GM12878 (cell line): ENCODE measurements around the gene GNAZ. TPM values are rescaled to one million over a fixed set of nuclear protein-coding genes. Genes with fewer than 3 reads are reported as not detected.

Experiments used
- ATAC-seq: fragments of 200-7000 bp; cut with Tn5 transposase; 3 replicates; pipeline ENCODE4 v1.9.1; 2020; ENCODE audit warnings: mild to moderate bottlenecking, moderate library complexity
- BruUV-seq: library from RNA; stranded (reverse); fragments of 400-500 nt; replicated peaks from 2 replicates; lab custom pipeline; 2021; lab: Mats Ljungman, UMichigan
- CTCF ChIA-PET: fragments of 300-600 bp; sonication (Branson Sonifier 250); formaldehyde crosslinking; extraction: SDS; loops from one replicate; lab custom pipeline; 2021; ENCODE audit warnings: inconsistent platforms; lab: Yijun Ruan, JAX
- POLR2A ChIA-PET: fragments of 350-600 bp; formaldehyde crosslinking; extraction: SDS; loops from one replicate; lab custom pipeline; 2021; ENCODE audit warnings: inconsistent platforms; lab: Charles Lee
- RAD21 ChIA-PET: fragments of 300-600 bp; sonication (Branson Sonifier 250); formaldehyde crosslinking; loops from one replicate; lab custom pipeline; 2023; ENCODE audit warnings: antibody characterized with exemption; ENCODE audit not compliant: unreplicated experiment; lab: Charles Lee
- SMC1A ChIA-PET: fragments of 300-600 bp; sonication (Branson Sonifier 250); formaldehyde crosslinking; loops from one replicate; lab custom pipeline; 2023; ENCODE audit not compliant: unreplicated experiment, uncharacterized antibody; lab: Charles Lee
- DNase-seq: peaks from one replicate; pipeline ENCODE4 v3.0.0-alpha.2; 2011; ENCODE audit warnings: low read depth, low spot score
- FAIRE-seq: peaks from 3 replicates; lab custom pipeline; 2011; peaks lifted over from hg19 to GRCh38; lab: Jason Lieb, UNC
- H2AFZ ChIP-seq: 2 replicates; pipeline ENCODE4 v1.6.0; 2011; ENCODE audit warnings: low read depth, low read length, control low read depth; ENCODE audit not compliant: control insufficient read depth
- H3K27ac ChIP-seq: 2 replicates; pipeline ENCODE4 v1.5.1; 2011; ENCODE audit warnings: control low read depth; ENCODE audit not compliant: control insufficient read depth, insufficient read depth
- H3K27me3 ChIP-seq, 2 experiments: replicated peaks in 1 of 2; 2 replicates each; pipeline versions ENCODE4 v1.6.0 to v1.6.1; 2011; ENCODE audit warnings: low read length in 1 of 2; ENCODE audit not compliant: control insufficient read depth in 2 of 2, insufficient read depth in 2 of 2
- H3K36me3 ChIP-seq, 2 experiments: 2 replicates each; pipeline ENCODE4 v1.5.1; 2011; ENCODE audit warnings: low read length in 1 of 2; ENCODE audit not compliant: control insufficient read depth in 2 of 2, insufficient read depth in 2 of 2
- H3K4me1 ChIP-seq: 2 replicates; pipeline ENCODE4 v1.6.1; 2011; ENCODE audit warnings: mild to moderate bottlenecking, low read length, moderate library complexity, mixed read lengths; ENCODE audit not compliant: control insufficient read depth, insufficient read depth
- H3K4me2 ChIP-seq: 2 replicates; pipeline ENCODE4 v1.6.0; 2011; ENCODE audit warnings: control low read depth; ENCODE audit not compliant: control insufficient read depth, insufficient read depth
- H3K4me3 ChIP-seq: fragments of 200-600 bp; sonication (generic); 2 replicates; pipeline ENCODE4 v1.5.1; 2016
- H3K79me2 ChIP-seq: 2 replicates; pipeline ENCODE4 v1.6.0; 2011; ENCODE audit warnings: low read length; ENCODE audit not compliant: control insufficient read depth, insufficient read depth
- H3K9ac ChIP-seq: 2 replicates; pipeline ENCODE4 v1.8.0; 2011; ENCODE audit warnings: low read length, control low read depth, mixed read lengths; ENCODE audit not compliant: control insufficient read depth, insufficient read depth
- H3K9me3 ChIP-seq: replicated peaks from 3 replicates; pipeline ENCODE4 v1.5.1; 2011; ENCODE audit warnings: mild to moderate bottlenecking, low read length; ENCODE audit not compliant: control insufficient read depth, insufficient read depth
- H4K20me1 ChIP-seq: 2 replicates; pipeline ENCODE4 v1.6.0; 2011; ENCODE audit not compliant: control insufficient read depth, insufficient read depth
- BCL3 ChIP-seq: IDR thresholded peaks from 2 replicates; pipeline ENCODE4 v1.6.1; 2011; ENCODE audit warnings: borderline replicate concordance, low read depth, mild to moderate bottlenecking, moderate library complexity, low read length; ENCODE audit not compliant: insufficient read depth, poor library complexity, severe bottlenecking
- BCLAF1 ChIP-seq: fragments of 450-650 bp; IDR thresholded peaks from 2 replicates; pipeline ENCODE4 v1.6.1; 2017; ENCODE audit warnings: antibody characterized with exemption, mild to moderate bottlenecking, moderate library complexity
- CBX3 ChIP-seq: fragments of 200-600 bp; sonication (generic); IDR thresholded peaks from 2 replicates; pipeline ENCODE4 v1.6.1; 2016; ENCODE audit warnings: low read depth, borderline replicate concordance
- CEBPB ChIP-seq, 2 experiments: fragments of 150-350 bp in 1 of 2; IDR thresholded peaks; 2 replicates each; pipeline ENCODE4 v1.6.1; 2012 to 2014; ENCODE audit warnings: low read depth in 2 of 2, low read length in 2 of 2, borderline replicate concordance in 1 of 2, inconsistent platforms in 1 of 2
- EP300 ChIP-seq, 2 experiments: fragments of 150-350 bp in 1 of 2; IDR thresholded peaks; 2 replicates each; pipeline ENCODE4 v1.6.1; 2011 to 2012; ENCODE audit warnings: low read depth in 2 of 2, low read length in 2 of 2, borderline replicate concordance in 1 of 2, improper control_type of control experiment in 1 of 2, inconsistent platforms in 1 of 2; ENCODE audit not compliant: control insufficient read depth in 1 of 2
- EZH2 ChIP-seq: IDR thresholded peaks from 2 replicates; pipeline ENCODE4 v1.6.1; 2012; ENCODE audit warnings: low read depth, mild to moderate bottlenecking, control low read depth, inconsistent platforms, low read length, borderline replicate concordance; ENCODE audit not compliant: control insufficient read depth
- IKZF2 ChIP-seq, 2 experiments: fragments of 450-650 bp; IDR thresholded peaks; 2 replicates each; pipeline ENCODE4 v1.6.1; 2017; ENCODE audit warnings: mild to moderate bottlenecking in 2 of 2, moderate library complexity in 2 of 2
- NFIC ChIP-seq: IDR thresholded peaks from 2 replicates; pipeline ENCODE4 v1.6.1; 2012; ENCODE audit warnings: low read depth, mild to moderate bottlenecking, inconsistent platforms, low read length, moderate library complexity
- ZNF274 ChIP-seq: IDR thresholded peaks from one replicate; pipeline ENCODE4 v1.8.0; 2011; ENCODE audit not compliant: insufficient read length, insufficient read depth
- whole genome bisulfite sequencing: methylation state at CpG from one replicate; pipeline ENCODE4 v1.1.6; 2016; ENCODE audit warnings: low lambda C conversion rate; ENCODE audit not compliant: insufficient replicate concordance, insufficient coverage; ENCODE audit errors: missing lambda C conversion rate; 5-methylcytosine and 5-hydroxymethylcytosine counted together
- in situ Hi-C: fragments of 300-500 bp; cut with MboI; formaldehyde crosslinking; loops from 9 replicates; pipeline ENCODE4 v1.14.3; 2018; ENCODE audit warnings: mixed read lengths
- intact Hi-C: fragments of 100-400 bp; cut with micrococcal nuclease; formaldehyde crosslinking; loops from one replicate; pipeline ENCODE4 v1.14.2; 2022; ENCODE audit not compliant: unreplicated experiment
- polyA plus RNA-seq, 11 experiments: library from polyadenylated mRNA; depleted of rRNA in 4 of 11; unstranded in 6 of 11; stranded (reverse) in 5 of 11; fragments of >200 nt; fragmentation: Nextera tagmentation in 4 of 11; fragmentation: Illumina TruSeq in 1 of 11; extraction: Ambion mirVana in 4 of 11; extraction: Trizol in 1 of 11; gene quantifications; 1 replicate in 1 of 11; 2 replicates in 10 of 11; pipeline versions ENCODE4 v1.2.1 to v1.2.3, GENCODE V29; 2011 to 2016; ENCODE audit warnings: inconsistent platforms in 2 of 11, missing spikeins in 2 of 11, low read depth in 1 of 11
- total RNA-seq, 4 experiments: library from RNA; depleted of rRNA in 3 of 4; stranded (reverse); fragments of >200 nt in 3 of 4; fragmentation: Illumina TruSeq in 1 of 4; extraction: Trizol in 1 of 4; gene quantifications; 2 replicates each; pipeline versions ENCODE4 v1.2.1 to v1.2.3, GENCODE V29; 2013 to 2021
- TF ChIP-seq, protein P1 (sequence below): fragments of 450-650 bp; IDR thresholded peaks from 2 replicates; pipeline ENCODE4 v1.6.1; 2017; ENCODE audit warnings: mild to moderate bottlenecking, moderate library complexity
- TF ChIP-seq, protein P2 (sequence below): fragments of 450-650 bp; formaldehyde crosslinking; IDR thresholded peaks from 2 replicates; pipeline ENCODE4 v1.4.0; 2022; ENCODE audit warnings: mild to moderate bottlenecking, moderate library complexity

Gene GNAZ
- total and polyA plus RNA-seq, 10 of the 15 experiments (the other 5 are each of a cell fraction or from before 2014, with no cell fraction given): 0.09 to 1.0 (median 0.44) TPM; not detected in 1

DNA sequence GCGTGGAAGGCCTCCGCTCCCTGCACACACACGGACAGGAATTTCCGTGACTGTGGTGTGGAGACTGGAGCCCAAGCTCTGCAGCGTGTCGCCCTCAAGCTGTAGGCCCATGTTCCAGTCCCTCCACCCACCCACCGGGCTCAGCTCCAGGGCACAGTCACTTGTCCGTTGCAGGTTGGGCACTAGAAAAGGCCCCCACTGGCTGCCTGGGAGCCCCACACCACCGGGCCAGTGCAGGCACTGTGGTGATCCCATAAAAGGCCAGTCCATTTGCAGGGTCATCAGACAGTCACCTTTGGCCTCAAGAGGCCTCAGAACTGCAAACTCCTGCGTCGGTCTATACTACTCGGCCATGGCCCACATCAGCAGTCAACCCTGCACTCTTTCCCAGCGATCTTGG, 91.3 kb downstream of the GNAZ start:
- no peaks in the 10 kb centered on the region for H3K27me3 ChIP-seq
- no peak overlapping the region for H3K4me3 ChIP-seq
- FAIRE-seq: no peak
- no peaks in the 10 kb centered on the region for H3K4me1 ChIP-seq
- H3K79me2 ChIP-seq: no peaks in the 10 kb centered on the region
- ChIA-PET RAD21 (no interaction called here), CTCF (interaction anchor here (0.9 to 1.3 kb wide), 2 partner anchors 9 to 16 kb away, joined by 3 to 6 read pairs; no protein-coding TSS in a partner anchor), SMC1A (no interaction called here), POLR2A (no interaction called here)
- BruUV-seq: no TSS peak
- no peak overlapping the region for H3K4me2 ChIP-seq
- no peak overlapping the region for H3K27ac ChIP-seq
- intact Hi-C loops (no loop called here), in situ Hi-C loops (no loop called here)
- no peak for DNase-seq
- WGBS: 59% methylated on average over 13 of the region's 13 CpGs
- no peaks in the 10 kb centered on the region for H4K20me1 ChIP-seq
- H2AFZ ChIP-seq: no peak overlapping the region
- no peaks in the 10 kb centered on the region for H3K9me3 ChIP-seq
- no peaks in the 10 kb centered on the region for H3K36me3 ChIP-seq
- ATAC-seq: no peak
- H3K9ac ChIP-seq: no peak overlapping the region
- TF ChIP-seq, protein P1, sequence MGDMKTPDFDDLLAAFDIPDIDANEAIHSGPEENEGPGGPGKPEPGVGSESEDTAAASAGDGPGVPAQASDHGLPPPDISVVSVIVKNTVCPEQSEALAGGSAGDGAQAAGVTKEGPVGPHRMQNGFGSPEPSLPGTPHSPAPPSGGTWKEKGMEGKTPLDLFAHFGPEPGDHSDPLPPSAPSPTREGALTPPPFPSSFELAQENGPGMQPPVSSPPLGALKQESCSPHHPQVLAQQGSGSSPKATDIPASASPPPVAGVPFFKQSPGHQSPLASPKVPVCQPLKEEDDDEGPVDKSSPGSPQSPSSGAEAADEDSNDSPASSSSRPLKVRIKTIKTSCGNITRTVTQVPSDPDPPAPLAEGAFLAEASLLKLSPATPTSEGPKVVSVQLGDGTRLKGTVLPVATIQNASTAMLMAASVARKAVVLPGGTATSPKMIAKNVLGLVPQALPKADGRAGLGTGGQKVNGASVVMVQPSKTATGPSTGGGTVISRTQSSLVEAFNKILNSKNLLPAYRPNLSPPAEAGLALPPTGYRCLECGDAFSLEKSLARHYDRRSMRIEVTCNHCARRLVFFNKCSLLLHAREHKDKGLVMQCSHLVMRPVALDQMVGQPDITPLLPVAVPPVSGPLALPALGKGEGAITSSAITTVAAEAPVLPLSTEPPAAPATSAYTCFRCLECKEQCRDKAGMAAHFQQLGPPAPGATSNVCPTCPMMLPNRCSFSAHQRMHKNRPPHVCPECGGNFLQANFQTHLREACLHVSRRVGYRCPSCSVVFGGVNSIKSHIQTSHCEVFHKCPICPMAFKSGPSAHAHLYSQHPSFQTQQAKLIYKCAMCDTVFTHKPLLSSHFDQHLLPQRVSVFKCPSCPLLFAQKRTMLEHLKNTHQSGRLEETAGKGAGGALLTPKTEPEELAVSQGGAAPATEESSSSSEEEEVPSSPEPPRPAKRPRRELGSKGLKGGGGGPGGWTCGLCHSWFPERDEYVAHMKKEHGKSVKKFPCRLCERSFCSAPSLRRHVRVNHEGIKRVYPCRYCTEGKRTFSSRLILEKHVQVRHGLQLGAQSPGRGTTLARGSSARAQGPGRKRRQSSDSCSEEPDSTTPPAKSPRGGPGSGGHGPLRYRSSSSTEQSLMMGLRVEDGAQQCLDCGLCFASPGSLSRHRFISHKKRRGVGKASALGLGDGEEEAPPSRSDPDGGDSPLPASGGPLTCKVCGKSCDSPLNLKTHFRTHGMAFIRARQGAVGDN: no peak
- TF ChIP-seq EZH2 (no peak), ZNF274 (no peak), BCLAF1 (no peak), IKZF2 (IDR thresholded peaks at IDR 0.05) (no peak), BCL3 (no peak), CEBPB (IDR thresholded peaks at IDR 0.05; ENCODE audit: borderline replicate concordance in 1 of 2, low read depth in 2 of 2, low read length in 2 of 2) (no peak), NFIC (no peak), CBX3 (no peak), EP300 (IDR thresholded peaks at IDR 0.05; ENCODE audit: borderline replicate concordance in 1 of 2, control insufficient read depth in 1 of 2, low read depth in 2 of 2, low read length in 2 of 2) (no peak)
- TF ChIP-seq, protein P2, sequence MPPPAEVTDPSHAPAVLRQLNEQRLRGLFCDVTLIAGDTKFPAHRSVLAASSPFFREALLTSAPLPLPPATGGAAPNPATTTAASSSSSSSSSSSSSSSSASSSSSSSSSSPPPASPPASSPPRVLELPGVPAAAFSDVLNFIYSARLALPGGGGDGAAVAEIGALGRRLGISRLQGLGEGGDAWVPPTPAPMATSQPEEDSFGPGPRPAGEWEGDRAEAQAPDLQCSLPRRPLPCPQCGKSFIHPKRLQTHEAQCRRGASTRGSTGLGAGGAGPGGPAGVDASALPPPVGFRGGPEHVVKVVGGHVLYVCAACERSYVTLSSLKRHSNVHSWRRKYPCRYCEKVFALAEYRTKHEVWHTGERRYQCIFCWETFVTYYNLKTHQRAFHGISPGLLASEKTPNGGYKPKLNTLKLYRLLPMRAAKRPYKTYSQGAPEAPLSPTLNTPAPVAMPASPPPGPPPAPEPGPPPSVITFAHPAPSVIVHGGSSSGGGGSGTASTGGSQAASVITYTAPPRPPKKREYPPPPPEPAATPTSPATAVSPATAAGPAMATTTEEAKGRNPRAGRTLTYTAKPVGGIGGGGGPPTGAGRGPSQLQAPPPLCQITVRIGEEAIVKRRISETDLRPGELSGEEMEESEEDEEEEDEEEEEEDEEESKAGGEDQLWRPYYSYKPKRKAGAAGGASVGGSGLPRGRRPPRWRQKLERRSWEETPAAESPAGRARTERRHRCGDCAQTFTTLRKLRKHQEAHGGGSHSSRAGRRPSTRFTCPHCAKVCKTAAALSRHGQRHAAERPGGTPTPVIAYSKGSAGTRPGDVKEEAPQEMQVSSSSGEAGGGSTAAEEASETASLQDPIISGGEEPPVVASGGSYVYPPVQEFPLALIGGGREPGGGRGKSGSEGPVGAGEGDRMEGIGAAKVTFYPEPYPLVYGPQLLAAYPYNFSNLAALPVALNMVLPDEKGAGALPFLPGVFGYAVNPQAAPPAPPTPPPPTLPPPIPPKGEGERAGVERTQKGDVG (CRISPR knock-in tag): no peak
